H9 (cell line): Measurements from ENCODE around the gene IPPK. TPM values are rescaled to one million over a fixed set of nuclear protein-coding genes. Genes with fewer than 3 reads are reported as not detected.

Source experiments
- DNase-seq: peaks from one replicate; pipeline ENCODE4 v3.0.0-alpha.2; 2017
- H2AFZ ChIP-seq: one replicate; pipeline ENCODE4 v1.6.1; 2013; ENCODE audit warnings: mild to moderate bottlenecking, low read length, control low read depth, moderate library complexity
- H2AK5ac ChIP-seq: 2 replicates; pipeline ENCODE4 v1.6.1; 2013; ENCODE audit warnings: low read length, control low read depth, mixed read lengths; ENCODE audit not compliant: insufficient read length
- H2BK120ac ChIP-seq: one replicate; pipeline ENCODE4 v1.6.1; 2013; ENCODE audit warnings: low read depth, mild to moderate bottlenecking, low read length, control low read depth, inconsistent platforms; ENCODE audit not compliant: poor library complexity, severe bottlenecking
- H2BK12ac ChIP-seq: 2 replicates; pipeline ENCODE4 v1.6.1; 2013; ENCODE audit warnings: low read length, control low read depth, mixed read lengths, low read depth; ENCODE audit not compliant: insufficient read length
- H2BK15ac ChIP-seq: 2 replicates; pipeline ENCODE4 v1.6.1; 2013; ENCODE audit warnings: low read depth, low read length, control low read depth
- H2BK20ac ChIP-seq: one replicate; pipeline ENCODE4 v1.6.1; 2013; ENCODE audit warnings: low read depth, mild to moderate bottlenecking, low read length, control low read depth, inconsistent platforms; ENCODE audit not compliant: poor library complexity, severe bottlenecking
- H2BK5ac ChIP-seq: 2 replicates; pipeline ENCODE4 v1.6.1; 2013; ENCODE audit warnings: low read length, control low read depth, mixed read lengths; ENCODE audit not compliant: insufficient read length
- H3K14ac ChIP-seq: 2 replicates; pipeline ENCODE4 v1.6.1; 2013; ENCODE audit warnings: low read length, control low read depth; ENCODE audit not compliant: insufficient read depth
- H3K18ac ChIP-seq: 2 replicates; pipeline ENCODE4 v1.6.1; 2013; ENCODE audit warnings: low read depth, mild to moderate bottlenecking, mixed read lengths, low read length, control low read depth; ENCODE audit not compliant: insufficient read length
- H3K23ac ChIP-seq: 2 replicates; pipeline ENCODE4 v1.6.1; 2013; ENCODE audit warnings: low read length, control low read depth, mixed read lengths, low read depth; ENCODE audit not compliant: insufficient read length
- H3K23me2 ChIP-seq: 2 replicates; pipeline ENCODE4 v1.6.1; 2013; ENCODE audit warnings: low read depth, mild to moderate bottlenecking, mixed read lengths, low read length, control low read depth; ENCODE audit not compliant: insufficient read length, poor library complexity, severe bottlenecking
- H3K27ac ChIP-seq: 2 replicates; pipeline ENCODE4 v1.5.1; 2013; ENCODE audit warnings: low read length, control low read depth, mixed read lengths, low read depth; ENCODE audit not compliant: insufficient read length
- H3K27me3 ChIP-seq: 2 replicates; pipeline ENCODE4 v1.6.1; 2013; ENCODE audit warnings: low read length, control low read depth, inconsistent platforms; ENCODE audit not compliant: insufficient read depth
- H3K4ac ChIP-seq: 2 replicates; pipeline ENCODE4 v1.6.1; 2013; ENCODE audit warnings: low read depth, mild to moderate bottlenecking, control low read depth, inconsistent platforms, low read length, moderate library complexity
- H3K4me1 ChIP-seq: 2 replicates; pipeline ENCODE4 v1.6.1; 2013; ENCODE audit warnings: low read length, control low read depth, inconsistent platforms; ENCODE audit not compliant: insufficient read depth
- H3K4me2 ChIP-seq: 2 replicates; pipeline ENCODE4 v1.6.1; 2013; ENCODE audit warnings: low read length, control low read depth, mixed read lengths; ENCODE audit not compliant: insufficient read length, insufficient read depth
- H3K56ac ChIP-seq: 2 replicates; pipeline ENCODE4 v1.6.1; 2013; ENCODE audit warnings: low read depth, mild to moderate bottlenecking, mixed read lengths, low read length, control low read depth; ENCODE audit not compliant: insufficient read length
- H3K79me1 ChIP-seq: 2 replicates; pipeline ENCODE4 v1.6.1; 2013; ENCODE audit warnings: low read depth, mild to moderate bottlenecking, moderate library complexity, low read length, control low read depth, inconsistent platforms; ENCODE audit not compliant: insufficient read depth, poor library complexity, severe bottlenecking
- H3K79me2 ChIP-seq: 2 replicates; pipeline ENCODE4 v1.6.1; 2013; ENCODE audit warnings: low read length, control low read depth, inconsistent platforms; ENCODE audit not compliant: insufficient read depth
- H3K9ac ChIP-seq: 2 replicates; pipeline ENCODE4 v1.6.1; 2013; ENCODE audit warnings: low read length, control low read depth, mixed read lengths; ENCODE audit not compliant: insufficient read length; ENCODE audit errors: extremely low read depth
- H3K9me3 ChIP-seq: one replicate; pipeline ENCODE4 v1.6.1; 2013; ENCODE audit warnings: low read depth, low read length, inconsistent platforms; ENCODE audit not compliant: control insufficient read depth
- H3T11ph ChIP-seq: one replicate; pipeline ENCODE4 v1.6.1; 2013; ENCODE audit warnings: mild to moderate bottlenecking, low read length, control low read depth, inconsistent platforms
- H4K20me1 ChIP-seq: one replicate; pipeline ENCODE4 v1.6.1; 2013; ENCODE audit not compliant: control insufficient read depth, insufficient read length, insufficient read depth
- H4K5ac ChIP-seq: 2 replicates; pipeline ENCODE4 v1.6.1; 2013; ENCODE audit warnings: low read depth, mild to moderate bottlenecking, mixed read lengths, low read length, control low read depth; ENCODE audit not compliant: insufficient read length
- H4K8ac ChIP-seq: replicated peaks from 2 replicates; pipeline ENCODE4 v1.6.1; 2013; ENCODE audit warnings: low read length, control low read depth, mixed read lengths, low read depth; ENCODE audit not compliant: insufficient read length
- H4K91ac ChIP-seq: 2 replicates; pipeline ENCODE4 v1.6.1; 2013; ENCODE audit warnings: low read depth, mild to moderate bottlenecking, moderate library complexity, mixed read lengths, low read length, control low read depth; ENCODE audit not compliant: insufficient read length
- H3K27ac Mint-ChIP-seq, 3 experiments: 2 replicates in 2 of 3; 3 replicates in 1 of 3; pipeline ENCODE4 v1.8.0; 2020 to 2021; ENCODE audit warnings: mixed read lengths in 3 of 3, mild to moderate bottlenecking in 1 of 3, moderate library complexity in 1 of 3
- H3K27me3 Mint-ChIP-seq: 2 replicates; pipeline ENCODE4 v1.8.0; 2021; ENCODE audit warnings: low read depth, mild to moderate bottlenecking, moderate library complexity, mixed read lengths
- H3K36me3 Mint-ChIP-seq, 3 experiments: 2 replicates in 2 of 3; 3 replicates in 1 of 3; pipeline ENCODE4 v1.8.0; 2020 to 2021; ENCODE audit warnings: low read depth in 3 of 3, mixed read lengths in 3 of 3; ENCODE audit not compliant: insufficient read depth in 1 of 3
- H3K4me1 Mint-ChIP-seq, 2 experiments: 2 replicates each; pipeline ENCODE4 v1.8.0; 2020; ENCODE audit warnings: mixed read lengths in 2 of 2
- H3K4me3 Mint-ChIP-seq, 2 experiments: 2 replicates in 1 of 2; 3 replicates in 1 of 2; pipeline ENCODE4 v1.8.0; 2020 to 2021; ENCODE audit warnings: mild to moderate bottlenecking in 2 of 2, mixed read lengths in 2 of 2, moderate library complexity in 1 of 2
- H3K9me3 Mint-ChIP-seq, 2 experiments: 2 replicates in 1 of 2; 3 replicates in 1 of 2; pipeline ENCODE4 v1.8.0; 2020; ENCODE audit warnings: mild to moderate bottlenecking in 2 of 2, mixed read lengths in 2 of 2, moderate library complexity in 1 of 2
- CTCF ChIP-seq: fragments of 200-600 bp; sonication (generic); conservative IDR thresholded peaks from 3 replicates; pipeline ENCODE4 v1.8.0; 2021; ENCODE audit warnings: antibody characterized with exemption, mild to moderate bottlenecking
- WGBS: extraction: QIAGEN DNeasy Blood & Tissue Kit; methylation state at CpG from one replicate; pipeline ENCODE4 v1.1.7; 2013; ENCODE audit warnings: missing lambda C conversion rate, low lambda C conversion rate, mixed read lengths; ENCODE audit not compliant: insufficient read length; ENCODE audit errors: extremely low coverage; 5-methylcytosine and 5-hydroxymethylcytosine counted together
- total RNA-seq: library from RNA; stranded (reverse); gene quantifications from 2 replicates; pipeline ENCODE4 v1.2.1, GENCODE V29; 2021

Gene IPPK
- total RNA-seq, 1 experiment from 2014 or later = 10.7 TPM

GRCh38 chr9:92599938-92600461, 69.9 kb downstream of the IPPK start:
- peaks cover 0 to 3% (median 2%) of the 10 kb centered on the region in 3 experiments; a peak in 2 of 7 replicates for H3K36me3 Mint-ChIP-seq
- H2BK120ac ChIP-seq = no peak overlapping the region
- H3K23ac ChIP-seq = no peak overlapping the region
- no peak overlapping the region for H4K8ac ChIP-seq
- peaks cover 2% of the 10 kb centered on the region; the same call in 1 of the 2 replicates for H3K27me3 Mint-ChIP-seq
- H3K4me3 Mint-ChIP-seq = no peak overlapping the region
- no peak overlapping the region for H3K4me2 ChIP-seq
- H3K4me1 ChIP-seq = no peaks in the 10 kb centered on the region
- H3K27ac ChIP-seq = no peak overlapping the region
- no peak overlapping the region for H2BK15ac ChIP-seq
- H3K14ac ChIP-seq = no peak overlapping the region
- H3K27ac Mint-ChIP-seq = no peak overlapping the region; a peak in 1 of 7 replicates
- no peaks in the 10 kb centered on the region for H3K79me1 ChIP-seq
- no peak overlapping the region for H4K5ac ChIP-seq
- H2BK12ac ChIP-seq = no peak overlapping the region
- no peaks in the 10 kb centered on the region for H3K79me2 ChIP-seq
- H3K9me3 ChIP-seq = no peaks in the 10 kb centered on the region
- H4K20me1 ChIP-seq = no peaks in the 10 kb centered on the region
- H3K27me3 ChIP-seq = no peaks in the 10 kb centered on the region
- H2BK5ac ChIP-seq = no peak overlapping the region
- H3K56ac ChIP-seq = no peak overlapping the region
- H3K18ac ChIP-seq = no peak overlapping the region
- no peaks in the 10 kb centered on the region for H3K23me2 ChIP-seq
- WGBS = no CpG with 5 or more reads among the region's 4 CpGs
- no peak overlapping the region for H3K4ac ChIP-seq
- no peak for DNase-seq
- no peak overlapping the region for H3K9ac ChIP-seq
- H2BK20ac ChIP-seq = no peak overlapping the region
- TF ChIP-seq CTCF = no peak
- H3T11ph ChIP-seq = no peak overlapping the region
- H2AK5ac ChIP-seq = no peak overlapping the region
- no peak overlapping the region for H4K91ac ChIP-seq
- no peak overlapping the region for H2AFZ ChIP-seq
- H3K4me1 Mint-ChIP-seq = no peaks in the 10 kb centered on the region; a peak in 1 of 4 replicates
- peaks cover 8 to 12% of the 10 kb centered on the region in 2 experiments; a peak in 3 of 5 replicates for H3K9me3 Mint-ChIP-seq
